ENCODE data around the gene GLG1.

GLG1 gene

DNA sequence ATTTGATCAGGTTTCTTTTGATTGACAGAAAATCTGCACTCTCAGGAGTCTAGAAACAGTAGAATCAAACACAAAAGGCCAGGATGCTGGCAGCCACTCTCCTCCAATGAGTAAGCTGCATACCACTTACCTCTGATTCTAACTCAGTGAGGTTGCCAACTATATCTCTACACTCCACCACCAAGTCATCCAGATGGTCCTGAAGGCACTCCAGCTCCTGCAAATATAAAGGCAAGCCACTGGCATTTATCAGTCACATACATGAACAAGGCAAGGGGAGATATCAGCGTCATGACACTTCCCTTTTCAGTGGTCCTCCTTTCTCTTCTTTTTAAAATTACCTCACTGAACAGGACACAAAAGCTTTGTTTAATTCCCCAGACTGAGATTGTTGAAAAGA lies 132.5 kb downstream of the GLG1 start:
- no peak for DNase-seq (ENCODE audit: low read depth in 2 of 2)

DNA sequence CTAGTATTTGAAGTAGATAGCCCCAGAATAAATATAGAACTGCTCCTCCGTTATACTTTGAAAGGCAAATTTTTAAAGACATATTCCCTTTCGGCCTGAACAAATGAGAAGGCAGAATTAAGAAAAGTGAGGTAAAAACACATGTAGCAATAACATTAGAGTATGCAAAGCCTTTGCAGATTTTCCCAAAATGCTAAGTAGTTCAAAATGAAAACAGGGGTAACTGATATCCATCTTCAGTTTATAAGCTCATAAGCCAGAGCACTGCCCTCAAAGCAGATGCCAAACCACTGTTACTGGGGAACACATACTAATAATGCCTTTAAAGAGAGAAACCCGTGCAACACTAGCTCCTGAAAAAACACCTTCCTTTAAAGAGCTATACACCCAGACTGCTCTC lies 134.4 kb downstream of the GLG1 start:
- DNase-seq (ENCODE audit: low read depth in 2 of 2), result no peak

DNA sequence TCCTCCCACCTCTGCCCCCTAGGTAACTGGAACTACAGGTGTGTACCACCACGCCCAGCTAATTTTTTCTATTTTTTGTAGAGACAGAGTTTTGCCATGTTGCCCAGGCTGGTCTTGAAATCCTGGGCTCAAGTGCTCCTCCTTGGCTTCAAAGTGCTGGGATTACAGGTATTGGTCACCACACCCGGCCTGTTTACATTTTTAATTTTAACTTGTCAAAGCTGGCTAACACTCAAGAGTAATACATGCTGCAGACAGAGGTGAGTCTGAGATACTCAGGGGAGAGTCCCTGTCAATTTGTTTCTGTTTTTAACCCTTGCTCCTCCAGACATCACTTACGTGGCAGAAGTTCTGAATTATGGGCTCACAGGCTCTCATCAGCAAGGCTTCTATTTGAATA lies 134.9 kb downstream of the GLG1 start:
- DNase-seq (ENCODE audit: low read depth in 2 of 2), result no peak

DNA sequence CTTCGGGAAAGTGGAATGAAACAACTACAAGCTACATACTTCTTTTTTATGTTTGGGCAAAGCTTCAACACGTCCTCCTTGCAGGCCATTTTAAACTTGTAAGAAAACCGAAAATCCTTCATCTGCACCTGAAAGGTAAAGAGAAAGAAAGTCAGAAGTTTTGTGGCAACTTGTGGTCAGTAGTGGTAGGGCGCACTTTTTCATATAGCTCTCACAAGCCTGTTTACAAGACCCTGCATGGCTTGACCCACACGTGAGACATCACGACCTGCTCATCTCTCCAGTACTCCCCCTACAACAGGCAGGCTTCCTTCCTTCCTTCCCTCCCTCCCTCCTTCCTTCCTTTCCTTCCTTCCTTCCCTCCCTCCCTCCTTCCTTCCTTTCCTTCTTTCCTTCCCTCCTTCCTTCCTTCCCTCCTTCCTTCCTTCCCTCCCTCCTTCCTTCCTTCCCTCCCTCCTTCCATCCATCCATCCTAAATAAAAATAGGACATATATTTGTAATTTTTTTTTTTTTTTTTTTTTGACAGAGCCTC lies 136.9 kb downstream of the GLG1 start:
- no peak for DNase-seq (ENCODE audit: low read depth in 2 of 2)

DNA sequence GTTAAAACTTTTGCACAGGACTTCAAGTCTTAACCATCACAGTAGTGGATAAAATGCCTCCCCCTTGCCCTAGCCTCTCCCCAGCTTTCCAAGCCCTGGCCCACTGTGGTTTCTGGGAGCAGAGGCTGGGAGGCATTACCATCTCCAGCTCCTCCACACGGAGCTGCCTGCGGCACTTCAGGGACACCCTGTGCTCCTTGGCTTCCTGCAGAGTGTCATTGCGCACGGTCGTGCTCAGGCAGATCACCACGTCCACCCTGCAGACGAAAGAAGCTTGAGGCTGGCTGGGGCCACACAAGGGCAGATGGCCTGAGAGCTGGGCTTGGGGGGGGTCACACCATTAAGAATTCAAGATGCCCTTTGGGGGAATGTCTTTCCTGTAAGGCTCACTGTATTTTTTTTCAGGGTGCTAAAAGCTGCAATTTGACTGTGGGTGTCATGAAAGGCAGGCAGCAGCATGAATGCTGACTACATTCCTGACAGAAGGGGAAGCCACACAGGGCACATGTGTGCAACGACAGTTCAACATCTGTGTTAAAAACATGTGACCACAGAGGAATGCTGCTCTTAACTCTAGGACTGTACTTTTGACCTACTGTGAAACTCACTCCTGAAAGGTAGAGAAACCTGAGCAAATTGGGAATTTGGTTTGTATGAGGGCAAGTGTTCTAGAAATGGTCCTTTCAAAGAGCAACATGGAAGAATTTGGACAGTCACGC lies 137.9 kb downstream of the GLG1 start:
- no peak for DNase-seq (ENCODE audit: low read depth in 2 of 2)

DNA sequence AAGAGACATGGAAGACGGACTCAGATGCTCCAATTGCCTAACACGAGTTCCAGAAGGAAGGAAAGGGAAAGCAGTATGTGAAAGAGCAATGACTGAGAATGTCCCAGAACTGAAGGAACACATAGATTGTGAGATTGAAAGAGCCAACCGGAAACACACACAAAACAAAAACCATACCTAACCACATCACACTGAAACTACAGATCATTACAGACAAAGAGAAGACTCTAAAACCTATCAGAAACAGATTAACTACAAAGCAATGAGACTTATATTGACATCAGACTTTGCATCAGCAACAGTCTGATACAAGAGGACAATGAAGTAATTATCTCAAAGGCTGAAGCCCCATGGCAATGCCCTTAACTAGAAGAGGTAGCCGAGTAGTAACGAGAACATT lies 140.0 kb downstream of the GLG1 start:
- DNase-seq (ENCODE audit: low read depth in 2 of 2), result no peak

DNA sequence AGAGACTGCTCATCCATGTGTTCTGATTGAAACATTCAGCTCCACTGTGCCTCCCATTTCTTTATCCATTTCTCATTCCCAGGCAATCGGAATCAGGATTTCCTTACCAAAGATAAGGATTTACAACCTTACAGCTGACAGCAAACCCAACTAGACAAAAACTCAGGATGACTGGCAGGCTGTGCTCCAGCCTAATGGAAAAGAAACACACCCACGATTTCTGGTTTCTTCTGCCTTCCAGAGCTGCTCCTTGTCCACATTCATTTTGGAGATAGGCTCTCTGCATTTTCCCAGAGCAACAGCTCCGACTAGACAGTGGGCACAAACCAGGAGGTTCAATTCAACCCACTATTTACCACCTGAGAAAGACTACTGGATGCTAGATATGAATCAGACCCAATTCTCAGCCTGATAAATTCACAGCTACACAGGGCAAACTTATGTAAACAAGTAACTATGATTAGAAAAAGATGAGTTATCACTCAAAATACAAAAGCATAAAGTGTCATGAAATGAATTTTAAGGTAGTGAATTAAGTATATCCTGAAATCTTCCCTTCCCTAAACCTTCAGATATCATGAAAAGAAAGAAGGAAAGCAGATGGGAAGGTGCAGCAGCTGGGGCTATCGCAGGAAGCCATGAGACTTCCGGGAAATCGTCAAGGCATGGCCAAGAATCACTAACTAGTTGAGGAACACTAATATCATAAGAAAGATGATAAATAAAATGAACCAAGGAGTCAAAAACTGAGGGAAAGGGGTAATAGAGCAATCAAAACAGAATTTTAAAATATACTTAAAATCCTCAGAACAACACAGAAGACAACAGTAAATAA lies 140.8 kb downstream of the GLG1 start:
- no peak for DNase-seq (ENCODE audit: low read depth in 2 of 2)

DNA sequence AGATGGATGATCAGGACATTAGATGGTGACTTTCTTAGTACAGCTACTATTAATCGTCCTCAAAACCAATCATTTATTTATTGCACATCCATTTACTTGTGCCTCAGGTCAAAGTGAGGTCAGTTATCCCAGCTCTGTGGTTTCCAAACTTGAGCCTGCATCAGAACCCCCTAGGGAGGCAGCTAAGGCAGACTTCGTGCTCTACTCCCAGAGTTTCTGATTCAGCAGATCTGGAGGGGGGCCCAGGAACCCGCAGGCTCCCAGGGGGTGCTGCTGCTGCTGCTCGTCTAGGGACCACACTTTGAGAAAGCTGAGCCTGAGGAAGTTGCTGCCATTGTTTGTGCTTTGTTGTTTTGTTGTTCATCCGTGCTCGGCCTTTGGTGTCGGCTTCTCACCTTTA lies 141.6 kb downstream of the GLG1 start:
- no peak for DNase-seq (ENCODE audit: low read depth in 2 of 2)

DNA sequence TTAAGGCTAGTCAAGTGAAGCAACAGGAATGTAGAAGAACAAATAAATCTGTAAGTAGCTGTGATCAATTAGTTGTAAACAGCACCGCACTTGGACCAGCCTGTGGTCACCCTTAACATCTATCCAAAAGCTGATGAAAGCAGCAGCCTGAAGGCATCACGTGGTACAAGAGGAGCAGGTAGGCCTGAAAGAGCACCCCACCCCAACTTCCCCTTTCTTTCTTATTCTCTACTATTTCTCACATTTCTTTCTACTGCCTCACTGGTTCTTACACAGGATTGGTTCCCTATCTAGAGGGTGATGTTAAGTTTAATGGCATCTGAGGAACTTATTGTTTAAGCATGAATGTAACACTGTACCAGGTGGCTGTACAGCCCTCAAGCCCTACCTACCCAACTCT lies 143.0 kb downstream of the GLG1 start:
- DNase-seq (ENCODE audit: low read depth in 2 of 2), result no peak

DNA sequence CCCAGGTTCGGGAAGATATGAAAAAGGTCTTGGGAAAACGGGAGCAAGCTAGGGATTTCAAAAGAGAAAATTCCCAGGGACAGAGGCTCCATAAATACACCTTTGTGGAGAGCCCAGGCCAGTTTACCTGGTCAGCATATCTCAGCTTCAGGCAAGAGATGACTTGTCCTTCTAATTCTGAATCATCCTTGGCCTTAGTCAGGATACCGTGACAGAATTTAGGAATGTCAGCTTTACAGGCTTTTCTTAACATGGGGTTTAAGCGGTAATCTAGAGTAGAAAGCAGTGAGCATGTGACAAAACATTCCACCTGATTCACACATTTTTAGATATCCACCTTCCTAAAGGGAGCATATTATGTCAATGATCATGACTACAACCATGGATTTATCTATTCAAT lies 144.6 kb downstream of the GLG1 start:
- DNase-seq (ENCODE audit: low read depth in 2 of 2), result no peak

DNA sequence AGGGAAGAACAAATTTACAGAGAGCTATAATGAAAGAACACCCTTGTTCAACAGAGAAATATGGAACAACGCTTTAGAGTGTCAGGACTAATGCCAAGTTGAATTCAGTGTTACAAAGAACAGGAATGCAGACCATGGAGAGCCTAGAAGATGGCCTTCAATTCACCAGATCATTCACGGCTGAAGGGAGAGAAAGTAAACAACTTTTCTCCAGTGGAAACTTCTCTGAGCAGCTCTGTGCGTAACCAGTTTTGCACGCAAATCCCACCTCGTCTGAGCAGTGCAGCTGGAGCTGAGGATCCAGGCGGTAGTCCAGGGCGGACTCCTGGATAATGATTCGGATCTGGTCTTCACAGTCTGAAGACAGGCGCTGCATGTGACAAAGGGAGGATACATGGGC lies 145.1 kb downstream of the GLG1 start:
- no peak for DNase-seq (ENCODE audit: low read depth in 2 of 2)

DNA sequence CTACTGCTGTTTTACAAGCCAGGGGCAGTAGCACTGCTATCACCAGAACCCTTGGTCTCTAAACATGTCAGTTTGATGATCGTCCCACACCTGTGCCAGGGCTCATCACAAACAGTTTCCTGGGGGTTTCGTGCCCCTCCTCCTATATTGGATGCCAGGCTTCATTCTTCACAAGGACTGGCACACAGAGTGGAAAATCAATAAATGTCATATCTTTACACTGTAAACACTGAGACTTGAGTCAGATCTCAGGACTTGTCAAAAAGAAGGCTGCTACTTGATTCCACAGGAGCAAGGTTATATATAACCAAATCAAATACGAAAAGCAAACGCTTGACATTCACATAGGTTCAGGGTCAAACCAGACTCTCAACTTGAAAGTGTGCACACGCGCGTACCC lies 146.4 kb downstream of the GLG1 start:
- DNase-seq (ENCODE audit: low read depth in 2 of 2), result no peak

DNA sequence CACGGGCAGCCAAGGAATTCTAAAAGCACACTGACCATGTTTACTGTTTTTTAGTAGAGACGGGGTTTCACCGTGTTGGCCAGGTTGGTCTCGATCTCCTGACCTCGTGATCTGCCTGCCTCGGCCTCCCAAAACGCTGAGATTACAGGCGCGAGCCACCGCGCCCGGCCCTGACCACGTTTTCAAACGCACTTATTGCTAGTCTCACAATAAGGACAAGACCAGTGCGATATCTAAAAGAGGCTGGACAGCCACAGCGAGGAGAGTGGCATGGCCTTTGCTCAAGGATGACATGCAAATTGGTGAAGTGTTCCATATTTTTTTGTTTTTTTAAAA lies 150.7 kb downstream of the GLG1 start:
- no peak for DNase-seq (ENCODE audit: low read depth in 2 of 2)

DNA sequence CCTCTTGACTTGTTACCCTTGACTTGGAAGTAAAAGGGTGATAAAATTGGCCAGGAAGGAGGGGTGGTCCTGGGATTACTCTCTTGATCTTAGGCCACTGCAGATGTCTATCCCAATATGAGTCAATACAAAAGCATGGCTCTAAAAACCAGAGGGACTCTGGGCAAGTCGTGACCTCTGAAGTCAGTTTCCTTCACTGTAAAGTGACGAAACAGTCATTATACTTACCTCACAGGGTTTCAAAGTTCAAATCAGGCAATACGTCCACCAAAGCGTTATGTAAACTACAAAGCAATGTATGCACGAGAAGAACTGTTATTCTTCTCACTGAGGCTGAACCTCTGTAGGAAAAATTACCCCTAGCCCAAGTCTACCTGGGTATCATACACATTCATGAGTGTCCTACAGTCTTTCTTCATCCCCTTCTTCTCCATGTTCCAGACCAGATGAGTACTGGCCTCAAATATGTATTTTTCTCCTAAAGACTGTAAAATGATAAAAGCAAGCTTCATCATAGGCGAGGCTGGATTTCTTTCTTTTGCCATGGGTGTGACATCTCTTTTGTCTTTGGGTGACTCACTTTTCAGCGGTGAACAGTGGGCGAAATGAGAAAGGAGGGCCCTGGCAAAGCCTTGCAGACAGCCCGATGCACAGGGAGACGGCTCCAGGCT lies 151.2 kb downstream of the GLG1 start:
- no peak for DNase-seq (ENCODE audit: low read depth in 2 of 2)

DNA sequence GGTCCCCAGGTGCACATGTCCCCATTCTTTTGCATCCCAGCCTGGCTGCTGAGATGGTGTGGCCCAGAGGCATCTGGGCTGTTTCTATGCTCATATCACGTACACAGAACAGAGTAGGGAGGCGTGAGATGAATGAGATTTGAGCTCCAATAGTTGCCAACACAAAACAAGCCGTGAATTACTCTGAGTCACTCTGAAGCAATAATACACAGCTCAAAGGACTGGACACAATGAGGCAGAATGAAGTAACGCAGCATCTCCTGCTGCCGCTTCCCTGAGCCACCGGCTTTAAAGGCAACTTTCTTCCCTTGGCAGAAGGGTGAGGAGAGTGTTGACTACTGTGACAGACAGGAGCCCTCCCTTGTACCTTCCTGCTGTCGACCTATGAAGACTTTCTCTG lies 151.7 kb downstream of the GLG1 start:
- DNase-seq (ENCODE audit: low read depth in 2 of 2), result no peak

DNA sequence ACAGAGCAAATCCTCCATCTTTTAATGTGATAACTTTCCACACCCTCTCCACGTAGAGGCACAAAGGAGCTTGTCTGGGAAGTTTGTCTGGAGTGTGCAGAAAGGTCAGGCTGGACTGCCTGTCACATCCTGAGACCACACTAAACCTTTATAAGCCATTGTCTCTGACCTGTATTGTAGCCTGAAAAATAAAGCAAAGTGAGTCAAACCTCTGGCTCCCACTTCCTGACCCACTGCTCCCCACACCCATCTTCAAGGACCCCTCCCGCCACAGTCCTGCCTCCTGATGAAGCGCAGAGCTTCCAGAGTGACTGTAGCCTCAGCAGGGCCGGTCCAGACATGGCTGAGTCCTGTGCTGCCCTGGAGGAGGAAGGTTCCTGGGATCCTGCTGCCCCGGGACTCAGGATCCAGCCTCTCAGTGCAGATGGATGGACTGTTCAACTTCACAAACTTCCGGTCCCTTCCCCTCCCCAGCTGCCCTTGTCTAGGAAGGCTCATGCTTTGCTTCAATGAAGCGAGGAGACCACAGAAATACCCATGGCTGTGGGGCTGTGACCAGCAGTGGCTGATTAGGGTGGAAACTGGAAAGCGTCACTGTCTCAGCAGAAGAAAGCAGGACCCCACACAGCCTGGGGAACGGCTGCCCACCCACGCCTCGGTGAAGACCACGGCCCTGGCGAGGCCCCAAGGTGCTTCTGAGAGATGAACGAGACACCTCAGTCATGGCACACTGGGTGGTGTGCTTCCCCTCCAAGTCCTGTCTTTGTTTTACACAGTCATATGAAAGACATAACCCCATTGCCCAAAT lies 154.8 kb downstream of the GLG1 start:
- DNase-seq (ENCODE audit: low read depth in 2 of 2), result no peak

DNA sequence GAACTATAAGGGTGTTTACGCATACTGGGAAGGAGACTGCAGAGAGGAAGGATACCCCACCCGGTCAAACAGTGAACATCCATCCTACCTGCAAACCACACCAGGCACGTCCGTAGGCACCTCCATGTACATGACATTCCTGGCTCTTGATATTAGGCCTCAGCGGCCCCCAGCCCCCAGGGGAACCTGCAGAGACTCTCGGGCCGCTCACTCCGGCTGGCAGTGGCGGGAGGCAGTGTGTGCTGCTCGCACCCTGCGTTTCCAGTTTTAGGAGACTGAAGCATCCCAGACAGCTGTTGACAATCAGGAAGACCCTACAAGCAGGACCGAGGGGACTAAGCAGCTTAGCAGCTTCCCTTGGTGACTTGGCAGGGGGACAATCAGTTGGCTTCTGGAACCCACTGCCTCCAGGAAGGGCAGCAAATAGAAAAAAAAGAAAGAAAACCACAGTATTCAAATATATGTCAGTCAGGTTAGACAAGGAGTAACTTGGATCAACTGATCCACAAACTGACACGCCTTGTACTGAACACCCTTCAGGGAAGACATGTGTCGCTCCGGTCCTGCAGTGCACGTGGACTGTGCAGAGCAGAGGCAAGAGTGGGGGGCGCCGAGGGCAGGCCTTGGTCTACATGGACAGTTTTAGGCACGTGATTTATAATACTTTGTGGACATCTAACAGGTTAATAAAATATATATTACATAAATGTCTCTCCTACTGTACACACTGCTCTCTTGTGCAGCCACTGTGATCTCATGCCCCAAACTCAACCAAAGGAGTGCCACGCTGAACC lies 155.8 kb downstream of the GLG1 start:
- no peak for DNase-seq (ENCODE audit: low read depth in 2 of 2)

DNA sequence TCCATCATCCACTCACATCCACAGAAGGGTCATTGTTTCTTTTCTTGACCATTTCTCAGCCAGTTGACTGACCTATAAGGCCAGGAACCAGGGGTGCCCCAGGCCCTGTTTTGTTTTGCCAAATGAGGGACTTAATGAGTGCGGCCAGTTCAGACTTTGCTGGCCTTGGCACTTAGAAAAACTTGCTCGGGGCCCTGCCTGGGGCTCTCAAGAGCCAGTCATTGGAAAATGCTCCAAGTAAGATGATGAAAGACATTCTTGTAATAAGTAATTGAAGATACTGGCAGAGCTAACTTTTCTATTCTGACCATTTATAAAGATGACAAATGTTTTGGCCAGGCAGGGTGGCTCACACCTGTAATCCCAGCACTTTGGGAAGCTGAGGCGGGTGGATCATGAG lies 156.7 kb downstream of the GLG1 start:
- no peak for DNase-seq (ENCODE audit: low read depth in 2 of 2)

DNA sequence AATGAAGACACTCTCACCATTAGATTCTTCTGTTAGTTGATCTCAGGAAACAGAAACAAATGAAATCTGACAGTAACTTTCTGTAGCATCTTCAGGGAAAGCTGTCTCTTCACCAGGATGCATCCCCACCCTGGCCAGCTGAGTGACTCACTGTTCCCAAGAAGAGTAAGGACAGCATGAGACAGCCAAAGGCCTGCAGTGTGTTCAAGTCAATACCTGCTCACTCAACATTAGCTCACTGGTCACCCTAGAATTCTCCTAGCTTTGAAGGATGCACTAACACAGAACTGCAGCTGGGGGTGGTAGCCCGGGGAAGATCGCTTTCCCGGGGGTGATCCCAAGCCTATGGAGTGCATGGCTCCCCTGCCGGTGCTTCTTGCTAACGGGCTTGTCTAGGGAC lies 157.4 kb downstream of the GLG1 start:
- no peak for DNase-seq (ENCODE audit: low read depth in 2 of 2)

DNA sequence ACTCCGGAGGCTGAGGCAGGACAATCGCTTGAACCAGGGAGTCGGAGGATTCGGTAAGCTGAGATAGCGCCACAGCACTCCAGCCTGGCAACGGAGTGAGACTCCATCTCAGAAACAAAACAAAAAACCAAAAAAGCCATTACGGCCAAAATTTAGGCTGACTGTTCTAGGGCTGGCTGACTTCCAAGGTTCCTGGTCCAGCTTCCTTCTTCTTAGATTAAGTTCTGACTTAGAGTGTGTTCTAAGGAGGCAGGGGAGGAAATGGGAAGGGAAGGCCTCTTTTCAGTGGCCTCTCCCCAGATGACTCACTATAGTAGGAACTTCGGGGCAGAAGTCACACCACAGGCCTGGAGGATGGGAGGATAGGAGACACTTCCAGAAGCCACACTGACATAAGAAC lies 157.9 kb downstream of the GLG1 start:
- DNase-seq (ENCODE audit: low read depth in 2 of 2), result no peak

DNA sequence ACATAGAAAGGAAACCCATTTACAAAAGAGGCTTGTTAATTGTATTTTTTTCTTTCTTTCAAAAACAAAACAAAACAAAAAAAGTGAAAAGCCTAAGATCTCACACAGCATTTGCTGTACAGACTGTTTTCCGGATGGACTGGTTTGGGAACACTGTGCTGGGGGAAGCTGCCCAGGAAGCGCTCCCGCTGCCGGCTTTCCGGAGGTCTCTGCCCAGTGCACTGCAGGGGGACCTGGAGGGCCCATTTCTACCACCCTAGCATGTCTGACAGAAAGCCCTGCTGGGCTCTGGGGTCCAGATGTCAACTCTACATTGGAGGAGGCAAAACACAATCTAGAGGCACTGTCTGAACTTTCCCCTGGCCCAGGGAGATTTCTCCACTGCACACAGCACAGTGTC lies 159.3 kb downstream of the GLG1 start:
- no peak for DNase-seq (ENCODE audit: low read depth in 2 of 2)
